Ammon's horn (tissue), 1 donor: Measurements from ENCODE around the gene OR10W1.

ENCODE experiments used
- DNase-seq: peaks from one replicate; pipeline ENCODE4 v3.0.0-alpha.2; 2016; ENCODE audit warnings: low spot score

Gene OR10W1, protein sequence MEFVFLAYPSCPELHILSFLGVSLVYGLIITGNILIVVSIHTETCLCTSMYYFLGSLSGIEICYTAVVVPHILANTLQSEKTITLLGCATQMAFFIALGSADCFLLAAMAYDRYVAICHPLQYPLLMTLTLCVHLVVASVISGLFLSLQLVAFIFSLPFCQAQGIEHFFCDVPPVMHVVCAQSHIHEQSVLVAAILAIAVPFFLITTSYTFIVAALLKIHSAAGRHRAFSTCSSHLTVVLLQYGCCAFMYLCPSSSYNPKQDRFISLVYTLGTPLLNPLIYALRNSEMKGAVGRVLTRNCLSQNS

DNA sequence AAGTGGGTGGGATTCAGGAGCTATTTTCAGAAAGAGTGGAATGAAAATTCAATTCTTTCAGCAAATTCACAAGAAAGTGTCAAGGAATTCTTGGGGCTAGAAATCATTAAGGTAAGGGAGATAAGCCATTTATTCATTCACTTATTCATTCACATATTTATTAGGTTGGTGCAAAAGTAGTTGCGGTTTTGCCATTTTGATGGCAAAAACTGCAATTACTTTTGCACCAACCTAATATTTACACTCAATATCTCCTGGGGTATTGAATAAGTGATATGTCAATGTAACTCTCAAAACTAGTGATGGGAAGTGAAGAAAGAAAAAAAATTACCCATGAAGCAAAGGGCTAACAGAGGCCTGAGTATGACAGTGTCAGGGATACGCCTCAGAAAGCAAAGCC is at the start of gene OR10W1:
Gene OR10W1 (minus strand): TSS at position 119 of the 400 bp plus-strand sequence. CDS start 402 bp downstream, outside the sequence.
- DNase-seq = no peak

DNA sequence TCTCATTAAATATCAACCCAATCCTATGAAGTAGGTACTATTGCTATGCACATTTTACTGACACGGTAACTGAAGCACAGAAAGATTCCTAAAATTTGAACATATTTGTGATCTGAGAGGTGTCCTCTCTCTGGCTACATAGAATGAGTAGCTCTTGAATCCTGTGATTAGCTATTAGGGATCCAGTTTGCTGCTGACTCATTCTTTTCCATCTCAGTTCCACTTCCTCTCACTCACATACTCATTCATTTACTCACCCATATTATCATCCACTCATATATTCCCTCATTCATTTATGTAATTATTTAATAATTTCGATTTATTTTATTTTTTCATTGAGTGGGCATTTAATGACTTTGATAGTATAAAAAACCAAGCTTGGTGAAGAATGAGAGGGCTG is 48.1 kb upstream of the OR10W1 start:
- DNase-seq = no peak

DNA sequence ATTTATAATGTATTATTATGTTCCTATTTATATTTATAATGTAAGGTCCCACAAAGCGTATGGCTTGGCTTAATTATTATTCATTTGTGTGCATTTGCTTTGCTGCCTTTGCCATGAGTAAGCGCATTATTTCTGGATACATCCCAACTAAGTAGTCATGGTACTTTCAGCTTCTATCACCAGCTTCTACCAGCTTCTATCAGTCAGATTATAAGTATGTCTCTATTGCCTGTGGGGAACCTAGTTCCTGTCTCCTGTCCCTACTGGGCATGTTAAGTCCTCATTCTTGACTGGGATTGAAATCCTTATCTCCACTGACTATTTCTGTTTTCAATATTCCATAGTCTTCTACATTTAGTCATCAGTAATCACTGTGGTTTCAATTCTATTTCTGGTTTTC is 33.5 kb upstream of the OR10W1 start:
- DNase-seq = no peak

DNA sequence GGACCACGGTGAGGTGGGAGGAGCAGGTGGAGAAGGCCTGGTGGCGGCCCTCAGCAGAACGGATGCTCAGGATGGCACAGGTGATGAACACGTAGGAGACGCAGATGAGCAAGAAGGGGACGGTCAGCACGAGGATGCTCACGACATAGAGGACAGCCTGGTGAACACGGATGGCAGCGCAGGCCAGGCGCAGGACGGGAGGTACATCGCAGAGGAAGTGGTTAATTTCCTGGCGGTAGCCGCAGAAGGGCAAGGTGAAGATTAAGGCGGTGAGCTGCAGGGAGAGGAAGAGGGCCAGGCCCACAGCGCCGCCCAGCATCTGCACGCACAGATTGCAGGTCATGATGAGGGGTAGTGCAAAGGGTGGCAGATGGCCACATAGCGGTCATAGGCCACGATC is 24.0 kb upstream of the OR10W1 start:
- no peak for DNase-seq

DNA sequence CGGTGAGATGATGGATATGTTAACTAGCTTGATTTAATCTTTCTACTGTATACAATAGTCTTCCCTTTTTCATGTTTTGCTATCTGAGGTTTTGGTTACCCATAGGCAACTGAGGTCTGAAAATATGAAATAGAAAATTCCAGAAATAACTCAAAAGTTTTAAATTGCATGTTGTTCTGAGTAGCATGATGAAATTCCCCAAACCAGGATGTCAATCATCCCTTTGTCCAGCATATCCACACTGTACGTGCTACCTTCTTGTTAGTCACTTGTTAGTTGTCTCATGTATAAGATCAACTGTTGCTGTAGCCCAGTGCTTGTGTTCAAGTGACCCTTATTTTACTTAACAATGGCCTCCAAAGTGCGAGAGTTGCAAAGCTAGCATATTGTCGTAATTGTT is 21.2 kb upstream of the OR10W1 start:
- no peak for DNase-seq

DNA sequence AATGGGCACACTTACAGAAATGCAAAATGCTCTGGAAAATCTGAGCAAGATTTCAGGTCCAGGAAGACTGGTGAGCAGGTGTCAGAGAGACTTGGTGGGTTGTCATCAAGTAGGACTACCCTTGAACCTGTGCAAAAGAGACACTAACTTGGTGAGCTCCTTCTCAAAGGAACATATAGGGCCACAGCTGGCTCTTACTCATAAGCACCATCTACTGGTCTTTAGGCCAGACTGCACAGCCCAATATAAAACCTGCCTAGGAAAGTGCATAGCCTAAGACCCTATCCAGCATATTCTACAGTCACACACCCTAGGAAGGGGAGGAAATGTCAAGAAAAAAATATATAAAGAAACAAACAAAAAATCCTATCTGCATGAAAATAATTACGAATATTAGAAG is 18.2 kb upstream of the OR10W1 start:
- DNase-seq = no peak

DNA sequence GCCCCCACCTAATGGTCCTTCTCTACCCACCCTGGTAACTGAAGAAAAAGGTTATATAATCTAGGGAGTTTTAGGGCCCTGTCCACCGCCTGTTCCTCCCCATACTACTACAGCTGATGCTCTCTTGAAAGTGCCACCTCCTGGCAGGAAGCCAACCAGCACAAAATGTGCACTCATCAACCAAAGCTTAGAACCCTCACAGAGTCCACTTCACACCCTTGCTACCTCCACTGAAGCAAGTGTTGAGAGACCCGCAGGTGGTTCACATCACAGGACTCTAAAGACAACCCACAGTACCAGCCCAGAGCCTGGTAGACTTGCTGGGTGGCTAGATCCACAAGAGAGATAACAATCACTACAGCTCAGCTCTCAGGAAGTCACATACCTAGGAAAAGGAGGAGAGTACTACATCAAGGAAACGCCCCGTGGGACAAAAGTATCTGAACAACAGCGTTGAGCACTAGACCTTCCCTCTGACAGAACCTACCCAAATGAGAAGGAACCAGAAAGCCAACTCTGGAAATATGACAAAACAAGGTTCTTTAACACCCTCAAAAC is 17.5 kb upstream of the OR10W1 start:
- DNase-seq = no peak

DNA sequence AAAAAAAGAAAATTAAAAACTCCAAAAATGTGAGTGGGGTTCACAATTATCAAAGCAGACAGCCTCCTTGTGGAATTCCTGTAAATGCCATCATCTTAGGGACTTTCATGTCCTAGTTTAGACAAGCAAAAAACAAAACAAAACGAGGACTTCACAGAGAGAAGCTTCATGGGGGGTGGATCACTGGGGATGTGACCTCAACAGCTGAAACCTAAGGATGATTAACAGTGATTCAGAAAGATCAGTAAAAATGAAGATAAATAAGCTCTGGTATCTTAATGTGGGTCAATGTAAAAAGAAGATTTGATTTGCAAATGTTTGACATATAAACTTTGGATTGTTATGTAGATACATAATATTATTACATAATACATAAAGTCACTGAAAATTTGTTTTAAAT is 8.1 kb upstream of the OR10W1 start:
- DNase-seq = no peak

DNA sequence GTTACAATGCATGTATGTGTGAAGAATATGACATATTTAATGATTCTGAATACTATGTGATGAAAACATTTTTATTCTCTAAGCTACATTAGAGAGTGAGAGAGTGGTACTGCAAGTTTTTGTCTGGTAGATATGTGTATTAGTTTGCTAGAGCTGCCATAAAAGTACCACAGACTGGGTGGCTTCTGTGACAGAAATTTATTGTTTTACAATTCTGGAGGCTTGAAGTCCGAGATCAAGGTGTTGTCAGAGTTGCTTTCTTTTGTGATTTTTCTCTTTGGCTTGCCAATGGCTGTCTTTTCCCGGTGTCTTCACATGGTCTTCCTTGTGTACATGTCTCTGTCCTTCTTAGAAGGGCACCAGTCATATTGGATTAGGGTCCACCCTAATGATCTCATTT is 6.9 kb upstream of the OR10W1 start:
- no peak for DNase-seq

DNA sequence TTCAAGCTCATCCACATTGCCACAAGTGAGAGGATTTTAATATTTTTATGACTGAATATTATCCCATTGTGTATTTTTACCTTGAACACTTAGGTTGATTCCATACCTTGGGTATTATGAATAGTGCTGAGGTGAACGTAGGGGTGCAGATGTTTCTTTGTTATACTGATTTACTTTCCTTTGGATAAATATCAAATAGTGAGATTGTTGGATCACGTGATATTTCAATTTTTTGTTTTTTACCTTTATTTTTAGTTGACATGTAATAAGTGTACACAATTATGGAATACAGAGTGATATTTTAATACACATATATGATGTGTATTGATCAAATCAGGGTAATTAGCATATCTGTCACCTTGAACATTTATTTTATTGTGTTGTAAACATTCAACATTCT is 8.1 kb downstream of the OR10W1 start:
- no peak for DNase-seq

DNA sequence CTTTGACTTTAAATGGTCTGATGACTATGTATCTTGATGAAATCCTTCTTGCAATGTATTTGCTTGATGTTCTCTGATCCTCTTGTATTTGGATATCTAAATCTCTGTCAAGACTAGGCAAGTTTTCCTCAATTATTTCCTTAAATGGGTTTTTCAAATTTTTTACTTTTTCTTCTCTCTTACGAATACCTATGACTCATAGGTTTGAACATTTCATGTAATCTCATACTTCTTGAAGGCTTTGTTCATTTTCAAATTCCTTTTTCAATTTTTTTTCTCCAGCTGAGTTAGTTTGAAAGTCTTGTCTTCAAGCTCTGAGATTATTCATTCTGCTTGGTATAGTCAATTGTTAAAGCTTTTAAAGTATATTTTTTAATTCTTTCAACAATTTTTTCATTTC is 13.1 kb downstream of the OR10W1 start:
- DNase-seq = no peak

DNA sequence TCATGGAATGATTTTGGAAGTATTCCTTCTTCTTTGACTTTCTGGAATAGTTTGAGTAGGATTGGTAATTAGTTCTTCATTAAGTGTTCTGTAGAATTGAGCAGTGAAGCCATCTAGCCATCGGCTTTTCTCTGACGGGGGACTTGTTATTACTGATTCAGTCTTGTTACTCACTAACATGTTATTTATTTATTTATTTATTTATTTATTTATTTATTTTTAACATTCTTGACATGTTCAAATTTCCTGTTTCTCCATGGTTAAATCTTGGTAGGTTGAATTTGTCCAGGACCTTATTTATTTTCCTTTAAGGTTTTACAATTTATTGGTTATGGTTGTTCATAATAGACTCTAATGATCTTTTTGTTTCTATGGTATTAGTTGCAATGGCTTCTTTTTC is 24.1 kb downstream of the OR10W1 start:
- DNase-seq = no peak

DNA sequence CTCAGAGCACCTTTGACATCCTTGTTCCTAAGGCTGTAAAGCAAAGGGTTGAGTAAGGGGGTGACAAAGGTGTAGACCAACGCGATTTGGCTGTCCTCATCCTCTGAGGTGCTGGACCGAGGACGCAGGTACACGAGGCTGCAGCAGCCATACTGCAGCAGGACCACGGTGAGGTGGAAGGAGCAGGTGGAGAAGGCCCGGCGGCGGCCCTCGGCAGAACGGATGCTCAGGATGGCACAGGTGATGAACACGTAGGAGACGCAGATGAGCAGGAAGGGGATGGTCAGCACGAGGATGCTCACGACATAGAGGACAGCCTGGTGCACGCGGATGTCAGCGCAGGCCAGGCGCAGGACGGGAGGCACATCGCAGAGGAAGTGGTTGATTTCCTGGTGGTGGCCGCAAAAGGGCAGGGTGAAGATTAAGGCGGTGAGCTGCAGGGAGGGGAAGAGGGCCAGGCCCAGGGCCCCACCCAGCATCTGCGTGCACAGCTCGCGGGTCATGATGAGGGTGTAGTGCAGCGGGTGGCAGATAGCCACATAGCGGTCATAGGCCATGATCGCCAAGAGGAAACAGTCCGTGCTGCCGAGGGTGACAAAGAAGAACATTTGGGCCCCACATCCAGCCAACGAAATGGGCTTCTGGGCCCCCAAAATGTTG is 40.0 kb downstream of the OR10W1 start:
- DNase-seq = no peak

DNA sequence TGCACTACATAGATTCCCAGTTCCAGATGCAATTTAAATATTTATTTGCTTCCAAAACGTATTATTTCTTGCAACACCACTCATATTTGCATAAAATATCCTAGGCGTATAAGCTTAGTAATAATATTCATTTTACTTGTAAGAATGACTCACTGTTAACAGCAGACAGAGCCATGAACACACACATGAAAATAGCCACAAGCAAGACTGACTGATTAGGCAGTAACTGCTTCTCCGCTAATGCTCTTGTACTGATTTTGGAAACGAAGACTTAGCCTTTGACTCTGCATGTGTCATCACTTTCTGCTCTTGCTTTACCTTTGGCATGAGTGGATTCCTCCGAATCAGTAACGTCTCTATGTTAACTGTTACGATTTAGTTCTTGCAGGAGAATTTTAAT is 45.3 kb downstream of the OR10W1 start:
- no peak for DNase-seq
